HG03280 (cell line): Measurements from ENCODE around the gene FSIP1.

ENCODE experiments used
- ATAC-seq: cut with Tn5 transposase; IDR thresholded peaks from one replicate; pipeline ENCODE4 v1.9.1; 2021; ENCODE audit warnings: mild to moderate bottlenecking, moderate library complexity; ENCODE audit not compliant: unreplicated experiment

The FSIP1 gene

DNA sequence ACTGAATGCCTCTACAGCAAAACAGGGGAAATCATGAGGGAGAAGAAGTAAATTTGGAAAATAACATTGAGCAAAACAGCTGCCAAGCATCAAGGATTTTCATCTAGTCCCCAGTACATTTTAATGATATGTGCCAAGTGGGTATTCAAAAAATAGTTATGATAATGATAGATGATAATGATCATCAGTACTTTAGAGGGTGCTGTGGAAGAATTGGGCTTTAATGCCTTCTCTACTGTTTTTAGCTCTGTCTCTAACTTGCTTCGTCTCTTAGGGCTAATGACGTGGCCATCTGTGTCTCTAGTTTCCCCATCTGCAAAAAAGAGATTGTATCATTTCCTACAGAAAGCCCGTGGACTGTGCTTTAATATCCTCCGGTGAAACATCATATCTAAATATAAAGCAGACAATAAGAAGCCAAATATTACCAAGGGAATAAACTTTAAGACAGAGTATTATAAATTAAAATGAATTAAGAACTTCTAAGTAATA lies 10.2 kb upstream of the FSIP1 start:
- no peak for ATAC-seq

DNA sequence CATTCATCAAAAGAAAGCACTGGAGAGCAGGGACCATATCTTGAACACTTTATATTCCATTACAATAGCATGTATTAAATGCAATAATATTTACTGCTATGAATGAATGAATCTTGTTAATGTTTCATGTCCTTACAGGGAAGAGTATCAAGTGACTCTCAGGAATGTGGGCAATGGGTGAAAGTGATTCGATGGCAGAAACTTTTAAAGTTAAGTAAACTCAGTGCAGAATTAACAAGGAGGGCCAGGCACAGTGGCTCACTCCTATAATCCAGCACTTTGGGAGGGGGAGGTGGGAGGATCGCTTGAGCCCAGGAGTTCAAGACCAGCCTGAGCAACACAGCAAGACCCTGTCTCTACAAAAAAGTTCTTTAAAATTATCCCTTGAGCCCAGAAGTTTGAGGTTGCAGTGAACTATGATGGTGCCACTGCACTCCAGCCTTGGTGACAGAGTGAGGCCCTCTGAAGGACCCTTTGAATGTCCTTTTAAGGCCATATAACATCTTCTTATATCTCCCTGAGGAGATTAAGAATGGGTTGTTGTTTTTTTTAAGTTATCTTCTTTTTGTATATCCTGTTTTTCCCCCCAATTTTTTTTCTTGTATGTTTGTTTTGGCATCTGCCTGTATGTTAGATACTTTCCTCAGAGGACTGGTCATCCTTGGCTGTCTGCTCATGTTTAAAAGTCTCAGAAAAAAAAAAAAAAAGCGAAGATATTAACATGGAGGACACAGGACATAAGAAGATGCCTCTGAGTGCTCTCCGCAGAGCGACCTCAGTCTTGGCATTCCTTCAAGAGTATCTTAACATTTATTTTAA lies 9.6 kb upstream of the FSIP1 start:
- no peak for ATAC-seq

DNA sequence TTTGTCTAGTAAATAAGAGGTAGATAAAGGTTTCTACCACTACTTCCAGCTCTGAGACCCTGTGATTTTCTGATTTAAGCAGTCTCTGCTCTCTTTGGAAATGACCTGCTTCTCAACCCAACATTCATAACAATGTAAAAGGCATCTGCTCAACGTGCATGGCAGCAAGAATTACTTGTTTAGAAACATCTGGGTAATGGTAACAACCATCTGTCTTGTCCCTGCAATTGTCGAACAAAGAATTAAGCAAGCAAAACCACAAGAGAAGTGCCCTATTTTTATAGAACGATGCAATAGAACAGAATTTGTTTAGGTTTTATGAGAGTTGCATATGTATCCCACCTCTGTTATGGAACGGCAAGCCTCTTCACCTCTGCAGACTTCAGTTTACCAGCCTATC lies 7.1 kb upstream of the FSIP1 start:
- no peak for ATAC-seq

DNA sequence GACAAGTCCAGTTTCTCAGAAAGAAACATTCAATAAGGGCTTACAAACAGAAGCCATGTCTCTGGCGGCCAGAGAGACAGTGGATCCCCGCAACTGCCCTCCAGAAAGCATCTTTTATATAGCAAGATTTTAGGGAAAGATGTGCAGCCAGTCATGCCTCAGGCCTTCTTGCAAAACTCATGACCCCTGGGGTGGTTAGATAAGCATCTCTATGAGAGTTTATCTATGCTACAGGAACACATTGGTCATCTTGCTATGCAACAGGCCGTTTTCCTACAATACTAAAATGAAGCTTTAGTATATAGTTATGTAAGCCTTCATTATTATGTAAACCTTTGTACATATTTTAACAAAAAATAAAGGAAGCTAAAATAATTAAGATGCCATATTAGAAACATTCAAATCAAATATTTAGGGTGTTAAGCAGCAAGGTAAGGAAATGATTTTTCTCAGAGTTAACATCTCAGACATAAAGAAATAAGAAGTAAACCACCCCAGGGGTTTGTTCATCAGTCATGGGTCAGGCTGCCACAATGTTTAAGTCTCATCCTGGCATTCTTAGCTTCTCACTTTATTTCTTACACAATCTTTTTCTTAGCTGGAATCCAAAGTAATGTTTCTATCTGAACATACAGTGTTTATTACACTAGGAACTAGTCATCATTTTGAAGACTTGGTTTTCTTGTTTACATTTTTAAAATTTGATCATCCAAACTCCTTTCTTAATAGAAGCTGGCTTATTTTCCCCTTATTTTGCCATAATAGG lies 6.3 kb upstream of the FSIP1 start:
- no peak for ATAC-seq

DNA sequence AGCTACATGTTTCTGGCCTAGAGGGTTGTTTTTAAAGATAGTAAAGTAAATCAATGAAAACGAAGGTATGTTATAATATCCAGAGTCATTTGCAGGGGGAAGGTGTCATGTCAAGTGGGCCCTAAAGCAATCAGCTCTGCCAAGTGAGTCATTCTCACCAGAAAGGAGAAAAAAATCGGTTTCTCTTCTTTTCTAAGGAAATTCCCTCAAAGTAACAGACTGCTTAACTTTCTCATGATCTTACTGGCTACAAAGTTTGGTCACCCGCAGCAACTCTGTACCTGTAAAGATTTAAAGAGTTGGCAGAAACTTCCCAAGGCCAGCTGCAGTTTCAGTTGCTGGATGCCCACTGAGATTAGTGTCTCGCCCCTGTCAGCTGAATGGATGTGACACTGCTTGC lies 5.5 kb upstream of the FSIP1 start:
- ATAC-seq: no peak

DNA sequence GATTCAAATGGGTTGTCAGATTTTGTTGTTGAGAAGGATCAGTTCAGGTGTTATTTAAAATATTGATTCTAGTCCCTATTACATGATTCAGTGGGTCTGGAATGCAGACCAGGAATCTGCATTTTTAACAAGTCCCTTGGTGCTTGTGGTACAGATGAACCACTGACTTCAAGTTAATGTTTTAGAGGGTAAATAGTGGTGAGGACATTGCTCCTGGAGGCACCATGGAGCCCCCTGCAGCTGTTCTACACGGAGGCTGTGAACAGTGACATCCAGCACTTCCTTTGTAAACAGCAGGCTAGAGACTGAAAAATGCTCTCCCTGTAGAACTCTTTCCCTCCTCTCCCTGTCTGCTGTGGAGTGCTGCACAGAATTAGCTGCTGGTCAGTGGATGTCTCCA lies 4.8 kb upstream of the FSIP1 start:
- ATAC-seq: no peak

DNA sequence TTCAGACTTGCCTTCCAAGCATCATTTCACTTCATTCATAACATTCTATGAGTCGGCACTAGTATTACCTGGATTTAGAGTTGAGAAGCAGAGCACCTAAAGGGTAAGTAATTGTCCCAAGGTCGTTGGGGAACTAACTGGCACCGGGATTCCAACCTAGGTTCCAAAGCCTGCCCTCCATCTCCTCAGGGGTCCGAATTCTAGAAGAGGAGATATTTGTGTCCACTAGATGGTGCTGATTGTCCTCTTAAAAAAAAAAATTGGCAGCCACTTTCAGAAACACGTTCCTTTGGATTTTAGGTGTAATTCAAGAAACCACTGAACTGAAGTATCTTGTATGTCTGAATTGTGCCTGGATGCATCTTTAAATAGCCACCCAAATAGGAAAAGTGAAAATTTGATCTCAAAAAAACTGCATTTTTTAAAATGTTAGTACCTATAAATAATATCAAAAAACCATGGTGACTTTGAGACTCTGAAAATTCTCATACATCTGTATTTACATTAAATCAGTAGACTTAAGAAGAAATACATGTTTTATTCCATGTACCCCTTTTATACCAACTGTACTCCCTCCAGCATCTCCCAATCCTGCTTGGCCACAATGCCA lies 3.9 kb upstream of the FSIP1 start:
- ATAC-seq: no peak

DNA sequence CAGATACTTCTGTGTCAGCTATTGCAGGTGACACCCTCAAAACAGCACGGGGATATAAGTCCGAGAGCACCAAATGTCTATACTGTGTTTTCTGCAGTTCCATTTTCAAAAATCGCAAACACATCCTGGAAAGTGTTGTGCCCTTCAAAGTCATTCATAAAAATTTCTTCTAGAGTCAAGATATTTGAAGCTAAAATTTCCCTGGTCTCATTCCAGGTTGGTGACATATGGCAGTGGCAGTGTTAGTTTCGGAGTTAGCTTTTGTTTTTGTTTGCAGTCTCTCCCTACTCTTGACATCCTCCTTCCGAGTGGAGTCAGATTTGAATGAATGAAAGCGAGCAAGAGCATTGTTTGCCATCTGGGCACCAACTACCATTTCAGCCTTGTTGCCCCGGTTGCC lies 3.2 kb upstream of the FSIP1 start:
- no peak for ATAC-seq

DNA sequence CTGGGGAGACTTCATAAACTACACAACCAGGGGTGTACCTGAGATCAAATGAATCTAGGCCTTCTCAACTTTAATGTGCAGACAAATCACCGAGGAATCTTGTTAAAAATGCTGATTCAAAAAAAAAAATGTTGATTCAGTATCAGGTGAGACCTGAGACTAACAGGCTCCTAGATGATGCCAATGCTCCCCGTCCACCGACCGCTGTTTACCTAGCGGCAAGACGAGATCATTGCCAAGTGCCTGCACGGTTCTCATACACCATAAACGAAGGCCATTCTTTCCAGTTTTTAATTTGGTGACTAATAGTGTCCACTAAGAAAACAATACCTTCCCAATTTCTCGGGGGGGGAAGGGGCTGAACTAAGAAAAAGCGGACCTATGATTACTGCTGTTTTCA lies 2.5 kb upstream of the FSIP1 start:
- ATAC-seq: no peak

DNA sequence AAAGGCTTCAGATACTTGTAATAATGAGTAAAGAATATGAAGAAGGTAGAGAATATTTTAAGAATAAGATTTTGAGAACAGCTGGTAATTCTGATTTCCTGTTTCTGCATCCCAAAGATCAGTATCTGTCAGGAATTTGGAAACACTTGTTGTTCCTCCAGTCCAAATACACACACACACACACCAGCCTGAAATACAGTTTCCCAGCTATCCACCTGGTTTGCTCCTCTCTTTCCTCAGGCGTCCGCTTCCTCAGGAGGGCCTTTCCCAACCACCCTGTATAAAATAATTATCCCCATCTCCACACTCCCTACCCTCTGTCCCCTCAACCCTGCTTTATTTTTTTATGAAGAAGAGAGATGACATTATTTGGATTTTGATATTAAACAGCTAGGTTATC lies 2.0 kb upstream of the FSIP1 start:
- ATAC-seq: no peak

DNA sequence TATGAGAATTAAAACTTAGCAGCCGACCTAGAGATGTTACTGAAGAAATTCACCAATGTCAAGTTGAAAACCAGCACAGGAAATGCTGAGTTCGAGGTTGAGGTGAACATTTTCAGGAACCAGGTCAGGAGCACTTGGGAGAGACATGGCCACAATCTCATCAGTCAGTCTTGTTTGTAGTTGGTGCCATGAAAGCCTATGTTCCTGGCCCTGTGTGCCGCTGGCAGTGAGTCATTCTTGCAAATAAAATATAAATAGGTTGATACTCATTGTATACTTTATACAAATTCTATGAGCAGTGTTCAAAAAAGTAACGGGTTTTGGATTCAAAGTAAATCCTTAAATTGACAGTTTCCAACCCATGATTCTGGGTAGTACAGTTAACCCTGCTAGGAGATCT lies 1.5 kb upstream of the FSIP1 start:
- no peak for ATAC-seq

DNA sequence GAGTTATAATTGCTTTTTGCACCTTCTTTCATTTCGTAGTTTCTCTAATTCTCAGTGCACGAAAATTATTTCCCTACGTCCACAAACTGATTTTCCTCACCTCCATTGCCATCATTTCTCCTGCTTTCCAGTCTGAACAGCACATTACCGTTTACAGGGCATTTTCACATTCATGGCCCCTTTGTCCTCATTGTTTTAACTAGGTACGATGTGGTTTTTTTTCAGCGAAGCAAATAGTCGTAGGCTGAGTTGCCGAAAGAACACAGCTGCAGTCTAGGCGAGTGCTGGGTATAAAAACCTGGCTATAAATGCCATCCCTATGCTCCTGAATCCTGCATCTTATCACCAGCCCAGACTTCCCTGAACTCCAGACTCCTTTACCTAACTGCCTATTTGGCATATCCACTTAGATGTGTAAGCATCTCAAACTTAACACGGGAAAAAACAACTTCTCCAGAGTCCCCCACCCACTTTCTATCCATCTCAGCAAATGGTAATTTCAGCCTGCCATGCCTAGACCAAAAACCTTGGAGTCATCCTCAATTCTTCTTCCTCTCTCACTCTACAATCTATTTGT lies 691 bp upstream of the FSIP1 start:
- ATAC-seq: no peak

DNA sequence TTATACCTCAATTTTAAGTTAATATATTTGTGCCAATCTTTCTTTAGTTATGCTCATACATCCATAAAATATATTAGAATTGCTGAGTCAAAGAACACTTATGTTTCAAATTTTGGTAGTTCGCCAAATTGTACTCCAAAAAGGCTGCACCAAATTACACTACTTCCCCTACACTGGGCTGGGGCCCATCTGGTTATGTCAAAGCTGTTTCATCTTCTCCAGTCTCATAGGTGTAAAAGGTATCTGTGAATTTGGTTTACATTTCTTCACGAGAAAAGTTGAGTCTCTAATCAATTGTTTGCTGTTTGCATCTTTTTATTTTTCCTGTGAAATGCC lies 706 bp downstream of the FSIP1 start:
- no peak for ATAC-seq

DNA sequence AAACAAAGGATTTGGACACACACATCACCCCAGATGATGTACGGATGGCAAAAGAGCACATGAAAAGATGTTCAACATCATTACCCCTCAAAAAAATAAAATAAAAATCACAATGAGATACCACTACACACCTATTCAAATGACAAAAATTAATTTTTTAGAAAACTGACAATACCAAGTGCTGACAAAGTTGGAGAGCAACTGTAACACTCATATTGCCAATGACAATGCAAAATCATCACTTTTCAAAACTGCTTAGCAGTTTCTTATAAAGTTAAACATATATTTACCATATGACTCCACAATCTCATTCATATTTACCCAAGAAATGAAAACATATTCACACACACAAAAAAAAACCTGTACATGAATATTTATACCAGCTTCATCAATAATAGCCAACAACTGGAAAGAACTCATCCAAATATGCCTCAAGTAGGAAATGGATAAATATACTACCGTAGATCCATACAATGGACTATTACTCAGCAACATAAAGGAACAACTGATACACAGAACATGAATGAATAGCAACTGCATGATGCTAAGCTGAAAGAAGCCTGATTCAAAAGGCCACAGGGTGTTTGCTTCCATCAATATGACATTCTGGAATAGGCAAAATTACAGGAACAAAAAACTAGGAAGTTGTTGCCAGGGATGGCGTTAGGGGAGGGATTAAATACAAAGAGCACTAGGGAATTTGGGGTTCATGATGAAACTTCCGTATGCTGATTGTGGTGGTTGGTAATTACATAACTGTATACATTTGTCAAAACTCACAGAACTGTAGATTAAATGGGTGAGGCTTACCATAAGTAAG lies 1.3 kb downstream of the FSIP1 start:
- no peak for ATAC-seq

DNA sequence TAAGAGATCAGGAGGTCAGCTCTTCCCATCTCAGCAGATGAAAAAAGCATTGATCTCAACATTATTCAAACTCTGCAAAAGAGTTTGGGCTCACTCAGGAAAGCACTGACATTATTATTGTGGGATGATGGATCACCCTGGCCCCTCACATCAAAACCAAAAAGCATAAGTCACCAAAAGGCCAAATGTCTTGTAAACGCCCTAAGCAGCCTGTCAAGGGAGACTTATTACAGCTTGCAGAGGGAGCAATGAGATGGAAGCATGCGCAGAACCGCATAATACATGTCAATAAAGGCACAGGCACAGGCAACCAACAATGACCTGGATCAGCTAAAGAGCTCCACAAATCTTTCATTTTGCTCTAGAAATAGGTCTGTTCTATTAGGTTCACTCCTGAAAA lies 4.6 kb downstream of the FSIP1 start:
- ATAC-seq: no peak

DNA sequence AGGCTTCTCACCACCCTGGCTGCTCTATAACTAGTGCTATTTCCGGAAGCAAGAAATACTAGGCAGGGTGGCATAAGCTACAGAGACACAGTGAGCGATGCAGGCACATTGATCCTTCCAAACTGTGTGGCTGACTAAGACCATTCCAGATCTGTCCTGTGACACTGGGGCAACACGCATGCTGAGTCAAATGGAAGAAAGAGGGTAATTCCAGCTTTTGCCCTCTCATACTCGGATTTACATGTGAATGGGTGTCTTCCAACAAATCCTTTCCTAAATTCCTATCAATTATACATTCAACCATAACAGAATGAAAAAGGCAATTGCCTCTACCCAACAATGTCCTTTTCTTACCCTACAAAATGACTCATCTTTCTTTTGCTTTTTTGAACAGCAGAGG lies 5.1 kb downstream of the FSIP1 start:
- ATAC-seq: no peak

DNA sequence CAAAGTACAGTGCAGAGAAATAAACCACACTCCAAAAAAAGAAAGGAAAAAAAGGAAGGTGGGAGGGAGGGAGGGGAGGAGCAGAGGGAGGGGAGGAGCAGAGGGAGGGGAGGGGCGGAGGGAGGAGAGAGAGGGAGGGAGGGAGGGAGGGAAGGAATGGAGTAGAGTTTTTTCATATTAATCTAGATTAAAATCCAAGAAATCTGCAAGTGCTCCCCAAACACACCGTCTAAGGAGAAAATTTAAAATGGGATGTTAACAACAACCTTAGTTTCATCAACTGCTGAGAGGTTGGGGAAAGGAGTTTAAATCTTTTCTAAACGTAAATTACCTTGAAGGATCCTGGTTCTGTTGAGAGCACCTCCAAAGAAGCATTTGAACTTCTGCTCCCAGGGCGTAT lies 6.6 kb downstream of the FSIP1 start:
- ATAC-seq: no peak

DNA sequence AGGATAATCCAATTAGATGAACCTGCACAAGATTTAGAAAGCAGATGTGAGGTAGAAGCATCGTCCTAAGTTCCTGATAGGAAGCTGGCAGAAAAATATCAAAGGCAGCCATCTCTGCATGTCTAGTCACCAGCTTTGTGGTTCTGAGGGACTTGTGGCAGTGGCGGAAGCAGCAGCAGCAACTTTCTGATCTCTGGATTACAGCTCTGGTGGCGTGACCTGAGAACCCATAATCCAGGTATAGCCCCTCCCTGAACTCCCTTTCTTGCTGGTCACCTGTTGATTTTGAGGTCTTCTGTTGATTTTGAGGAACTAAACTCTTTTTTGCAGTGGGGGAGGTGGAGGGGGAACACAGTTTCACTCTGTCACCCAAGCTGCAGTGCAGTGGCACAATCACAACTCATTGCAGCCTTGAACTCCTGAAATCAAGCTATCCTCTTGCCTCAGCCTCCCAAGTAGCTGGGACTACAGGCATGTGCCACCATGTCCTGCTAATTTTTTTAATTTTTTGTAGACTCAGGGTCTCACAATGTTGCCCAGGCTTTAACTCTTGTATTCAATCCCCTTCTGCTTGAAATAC lies 7.9 kb downstream of the FSIP1 start:
- ATAC-seq: no peak

DNA sequence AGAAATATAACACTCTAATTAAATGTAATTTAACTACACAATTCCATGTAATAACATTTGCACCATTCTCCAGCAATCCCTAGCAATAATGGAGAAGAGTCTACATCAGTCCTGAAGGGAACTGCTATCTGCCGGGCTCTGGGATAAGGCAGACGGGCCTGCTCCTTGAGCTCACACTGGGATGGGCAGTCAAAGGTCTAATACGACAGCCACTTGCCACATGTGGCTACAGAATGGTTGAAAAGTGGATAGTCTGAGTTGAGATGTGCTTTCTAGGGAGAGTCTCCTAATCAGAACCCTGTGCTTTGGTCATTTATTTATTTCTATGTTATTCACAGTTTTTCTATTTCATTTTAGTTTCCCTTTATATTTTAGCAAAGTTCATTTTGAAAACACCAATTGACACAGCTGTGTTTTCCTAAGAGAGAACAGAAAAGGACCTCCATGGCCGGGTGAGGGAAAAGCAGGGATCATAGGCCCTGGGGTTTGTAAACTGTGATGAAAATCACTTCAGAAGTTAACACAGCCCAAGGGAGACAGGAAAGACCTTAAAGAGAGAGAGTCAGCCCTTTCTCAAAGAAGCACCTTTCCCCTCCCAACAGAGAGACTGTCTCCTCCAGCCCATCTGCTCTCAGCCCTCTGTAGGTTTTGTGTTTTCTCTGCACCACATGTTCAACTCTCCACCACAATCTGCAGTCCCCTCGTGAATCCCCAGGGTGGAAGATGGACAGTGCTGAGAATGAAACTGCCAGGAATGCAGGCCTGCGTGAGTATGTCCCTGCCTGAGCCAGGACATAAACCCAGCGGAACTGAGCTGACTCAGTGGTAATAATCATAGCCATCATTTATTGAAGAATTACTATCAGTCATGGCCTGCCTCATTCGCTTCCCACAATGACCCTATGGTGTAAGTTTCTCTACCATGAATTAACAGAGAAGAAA lies 11.6 kb downstream of the FSIP1 start:
- ATAC-seq: no peak
